SK-N-SH (cell line): ENCODE measurements around the gene PPME1. TPM values are rescaled to one million over a fixed set of nuclear protein-coding genes. Genes with fewer than 3 reads are reported as not detected.

ENCODE experiments used
- CTCF ChIA-PET: fragments of 300-600, 350-600 bp; formaldehyde crosslinking; extraction: SDS; loops from one replicate; lab custom pipeline; 2021; lab: Yijun Ruan, JAX
- POLR2A ChIA-PET: fragments of 350-600 bp; sonication (Branson Sonifier 250); formaldehyde crosslinking; extraction: SDS; loops from one replicate; lab custom pipeline; 2020; ENCODE audit warnings: antibody characterized with exemption, inconsistent platforms; lab: Yijun Ruan, JAX
- DNase-seq: peaks from one replicate; pipeline ENCODE4 v3.0.0; 2012
- H2AFZ ChIP-seq: fragments of 200-600 bp; sonication (generic); 2 replicates; pipeline ENCODE4 v1.8.1; 2016; ENCODE audit warnings: antibody characterized with exemption, mild to moderate bottlenecking, low read depth
- H3F3A ChIP-seq: fragments of 200-600 bp; sonication (generic); replicated peaks from 2 replicates; pipeline ENCODE3; 2016; ENCODE audit warnings: antibody characterized with exemption, mild to moderate bottlenecking; ENCODE audit not compliant: insufficient read depth
- H3K27ac ChIP-seq, 2 experiments: fragments of 200-500 bp in 1 of 2; fragments of 200-600 bp in 1 of 2; sonication (Bioruptor generic) in 1 of 2; sonication (generic), shearing (Covaris generic) in 1 of 2; 2 replicates each; pipeline versions ENCODE4 v1.5.1 to v1.6.1; 2014 to 2016; ENCODE audit warnings: low read depth in 2 of 2, inconsistent platforms in 1 of 2, low read length in 1 of 2, mild to moderate bottlenecking in 1 of 2, mixed read lengths in 1 of 2
- H3K27me3 ChIP-seq: fragments of 200-600 bp; sonication (generic), shearing (Covaris generic); 2 replicates; pipeline ENCODE4 v1.6.1; 2016; ENCODE audit warnings: mixed run types; ENCODE audit not compliant: insufficient read depth
- H3K36me3 ChIP-seq, 2 experiments: fragments of 200-500 bp in 1 of 2; fragments of 200-600 bp in 1 of 2; sonication (Bioruptor generic) in 1 of 2; sonication (generic) in 1 of 2; replicated peaks in 1 of 2; 2 replicates each; pipeline versions ENCODE3 to v1.5.1; 2014 to 2016; ENCODE audit warnings: low read length in 1 of 2, mild to moderate bottlenecking in 1 of 2; ENCODE audit not compliant: insufficient read depth in 2 of 2, control insufficient read depth in 1 of 2
- H3K4me1 ChIP-seq, 2 experiments: fragments of 200-500 bp in 1 of 2; fragments of 200-600 bp in 1 of 2; sonication (Bioruptor generic) in 1 of 2; sonication (generic), shearing (Covaris generic) in 1 of 2; 2 replicates each; pipeline versions ENCODE4 v1.5.1 to v1.6.1; 2014 to 2016; ENCODE audit warnings: low read depth in 1 of 2, low read length in 1 of 2, mixed run types in 1 of 2; ENCODE audit not compliant: insufficient read depth in 2 of 2, control insufficient read depth in 1 of 2
- H3K4me2 ChIP-seq: fragments of 200-600 bp; sonication (generic), shearing (Covaris generic); 2 replicates; pipeline ENCODE4 v1.6.1; 2017; ENCODE audit warnings: mixed run types
- H3K4me3 ChIP-seq, 2 experiments: fragments of 200-500 bp in 1 of 2; fragments of 200-600 bp in 1 of 2; sonication (Bioruptor generic) in 1 of 2; sonication (generic), shearing (Covaris generic) in 1 of 2; 2 replicates each; pipeline versions ENCODE4 v1.5.1 to v1.8.1; 2014 to 2016; ENCODE audit warnings: low read depth in 2 of 2, inconsistent platforms in 1 of 2, low read length in 1 of 2, mild to moderate bottlenecking in 1 of 2, mixed read lengths in 1 of 2, moderate library complexity in 1 of 2
- H3K79me2 ChIP-seq: fragments of 200-600 bp; sonication (generic); 2 replicates; pipeline ENCODE4 v1.8.1; 2017; ENCODE audit warnings: mild to moderate bottlenecking; ENCODE audit not compliant: insufficient read depth
- H3K9ac ChIP-seq: fragments of 200-600 bp; sonication (generic); 2 replicates; pipeline ENCODE4 v1.6.1; 2017; ENCODE audit warnings: mixed run types
- H3K9me2 ChIP-seq: fragments of 200-600 bp; sonication (generic); 2 replicates; pipeline ENCODE4 v1.6.1; 2017; ENCODE audit warnings: mixed run types
- H3K9me3 ChIP-seq: fragments of 200-600 bp; sonication (generic); 2 replicates; pipeline ENCODE4 v1.6.1; 2017; ENCODE audit warnings: mixed run types, mild to moderate bottlenecking, moderate library complexity
- H4K20me1 ChIP-seq: fragments of 200-600 bp; sonication (generic); 2 replicates; pipeline ENCODE4 v1.6.1; 2017; ENCODE audit warnings: mild to moderate bottlenecking, mixed run types; ENCODE audit not compliant: insufficient read depth
- CHD2 ChIP-seq: fragments of 150-350 bp; IDR thresholded peaks from 2 replicates; pipeline ENCODE4 v1.6.1; 2018; ENCODE audit warnings: low read length; ENCODE audit not compliant: partially characterized antibody
- ELF1 ChIP-seq: IDR thresholded peaks from 2 replicates; pipeline ENCODE4 v1.4.0; 2012
- EP300 ChIP-seq, 2 experiments: IDR thresholded peaks; 2 replicates each; pipeline versions ENCODE4 v1.4.0 to v1.6.1; 2012; ENCODE audit warnings: borderline replicate concordance in 1 of 2, low read depth in 1 of 2, low read length in 1 of 2
- FOSL2 ChIP-seq: IDR thresholded peaks from 2 replicates; pipeline ENCODE4 v1.4.0; 2012; ENCODE audit warnings: low read depth, mild to moderate bottlenecking, moderate library complexity, borderline replicate concordance
- NFIC ChIP-seq: IDR thresholded peaks from 2 replicates; pipeline ENCODE4 v1.4.0; 2012; ENCODE audit warnings: borderline replicate concordance
- NRF1 ChIP-seq: IDR thresholded peaks from 2 replicates; pipeline ENCODE4 v1.6.1; 2012; ENCODE audit warnings: low read depth, mild to moderate bottlenecking, low read length
- POLR2AphosphoS5 ChIP-seq: IDR thresholded peaks from 2 replicates; pipeline ENCODE4 v1.6.1; 2012; ENCODE audit warnings: low read depth, low read length
- TAF1 ChIP-seq: IDR thresholded peaks from 2 replicates; pipeline ENCODE4 v1.6.1; 2012; ENCODE audit warnings: low read depth, mild to moderate bottlenecking, low read length, moderate library complexity, borderline replicate concordance
- WGBS: methylation state at CpG from one replicate; pipeline ENCODE4 v1.1.6; 2017; ENCODE audit warnings: low lambda C conversion rate; 5-methylcytosine and 5-hydroxymethylcytosine counted together
- polyA plus RNA-seq, 3 experiments: library from polyadenylated mRNA; depleted of rRNA; stranded (reverse); fragments of >200 nt; gene quantifications; 2 replicates each; pipeline ENCODE4 v1.2.3, GENCODE V29; 2012
- TF ChIP-seq, protein P1 (sequence below): IDR thresholded peaks from 2 replicates; pipeline ENCODE4 v1.4.0; 2012; ENCODE audit warnings: low read depth, borderline replicate concordance
- TF ChIP-seq, protein P2 (sequence below): IDR thresholded peaks from 2 replicates; pipeline ENCODE4 v1.4.0; 2012; ENCODE audit warnings: low read depth

Gene PPME1
- polyA plus RNA-seq, 1 of the 3 experiments (the other 2 are of a cell fraction): 107 TPM

DNA sequence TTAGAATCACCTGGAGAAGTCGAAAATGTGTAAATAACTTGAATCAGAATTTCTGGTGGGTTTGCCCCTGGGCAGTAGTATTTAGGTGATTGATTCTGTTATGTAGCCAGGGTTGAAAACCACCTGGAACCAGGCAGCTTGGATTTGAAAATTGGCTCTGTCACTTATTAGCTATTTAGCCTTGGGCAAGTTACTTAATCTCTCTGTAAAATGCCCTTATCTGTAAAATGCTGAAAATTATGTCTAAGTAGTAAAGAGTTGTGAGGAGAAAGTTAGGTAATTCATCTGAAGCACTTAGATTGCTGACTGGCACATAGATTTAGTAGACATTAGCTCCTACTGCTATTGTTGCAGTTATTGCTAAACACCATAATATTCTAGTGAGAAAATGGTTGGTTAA, 49.3 kb downstream of the PPME1 start (continued):
- TF ChIP-seq EP300 (IDR thresholded peaks at IDR 0.05; ENCODE audit: borderline replicate concordance in 1 of 2, low read depth in 1 of 2, low read length in 1 of 2) (peak in 1 of 2 experiments; percentile 84; a peak in 1 of 4 replicates), FOSL2 (no peak), TAF1 (no peak), CHD2 (peak; percentile 66), NRF1 (no peak), ELF1 (no peak), POLR2AphosphoS5 (no peak)
- TF ChIP-seq, protein P1, sequence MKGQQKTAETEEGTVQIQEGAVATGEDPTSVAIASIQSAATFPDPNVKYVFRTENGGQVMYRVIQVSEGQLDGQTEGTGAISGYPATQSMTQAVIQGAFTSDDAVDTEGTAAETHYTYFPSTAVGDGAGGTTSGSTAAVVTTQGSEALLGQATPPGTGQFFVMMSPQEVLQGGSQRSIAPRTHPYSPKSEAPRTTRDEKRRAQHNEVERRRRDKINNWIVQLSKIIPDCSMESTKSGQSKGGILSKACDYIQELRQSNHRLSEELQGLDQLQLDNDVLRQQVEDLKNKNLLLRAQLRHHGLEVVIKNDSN: no peak
- TF ChIP-seq, protein P2, sequence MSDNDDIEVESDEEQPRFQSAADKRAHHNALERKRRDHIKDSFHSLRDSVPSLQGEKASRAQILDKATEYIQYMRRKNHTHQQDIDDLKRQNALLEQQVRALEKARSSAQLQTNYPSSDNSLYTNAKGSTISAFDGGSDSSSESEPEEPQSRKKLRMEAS: no peak

DNA sequence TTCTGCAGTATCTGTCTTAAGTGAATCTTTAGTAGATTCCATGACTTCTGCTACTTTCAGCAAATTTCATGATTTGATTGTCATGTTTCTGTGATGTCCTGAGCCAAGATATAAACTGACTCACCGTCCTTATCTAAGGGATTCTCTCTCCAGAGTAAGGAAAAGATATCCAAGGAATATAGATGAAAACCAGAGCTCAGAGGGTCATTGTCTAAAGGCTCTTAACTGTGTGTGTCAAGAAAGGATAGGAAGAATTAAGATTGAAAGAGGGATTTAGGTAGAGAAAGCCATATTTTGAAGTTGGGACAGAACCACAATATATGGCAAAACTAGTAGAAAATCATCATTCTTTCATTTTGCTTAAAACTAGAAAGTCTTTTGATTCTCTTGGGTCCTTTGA, 50.7 kb downstream of the PPME1 start:
- Histone ChIP-seq H3K4me2 (no peak overlapping the region), H3K36me3 (peaks cover 13 to 16% of the 10 kb centered on the region in 2 experiments), H3K27ac (no peak overlapping the region; a peak in 1 of 4 replicates), H3K4me1 (peaks cover 0 to 9% of the 10 kb centered on the region in 2 experiments; a peak in 1 of 4 replicates), H2AFZ (no peak overlapping the region), H3K9ac (no peak overlapping the region), H3K4me3 (no peak overlapping the region), H3K9me2 (no peaks in the 10 kb centered on the region), H3K79me2 (0 out of 2 replicates have a peak, but pooled peaks cover 10% of the 10 kb centered on the region), H4K20me1 (no peaks in the 10 kb centered on the region), H3K9me3 (no peaks in the 10 kb centered on the region), H3F3A (peaks cover 8% of the 10 kb centered on the region), H3K27me3 (no peaks in the 10 kb centered on the region)
- ChIA-PET CTCF (interaction anchor here (2.2 kb wide), 1 partner anchor 13 kb away, joined by 4 read pairs; no protein-coding TSS in a partner anchor), POLR2A (no interaction called here)
- no peak for DNase-seq
- TF ChIP-seq, protein P2: no peak
- no peak for TF ChIP-seq NFIC
- 68% methylated on average over 1 of the region's 1 CpG for WGBS

DNA sequence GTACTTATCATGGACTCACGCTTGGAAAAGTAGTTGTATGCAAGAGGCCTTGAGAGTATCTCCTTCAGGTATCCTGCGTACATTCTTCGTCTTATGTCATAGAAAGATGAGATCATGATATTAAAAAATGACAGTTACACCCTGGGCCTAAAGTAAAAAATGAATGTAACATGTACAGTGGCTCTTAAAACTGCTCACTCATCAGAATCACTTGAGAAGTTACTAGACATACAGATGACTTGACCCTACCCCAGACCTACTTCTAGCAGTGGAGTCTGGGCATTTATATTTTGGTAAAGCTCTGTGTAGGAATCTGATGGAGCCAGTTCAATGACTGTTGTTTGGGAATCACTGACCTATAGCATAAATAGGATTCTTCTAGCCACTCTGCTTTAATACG, 54.5 kb downstream of the PPME1 start:
- H3K9ac ChIP-seq: no peak overlapping the region
- no peaks in the 10 kb centered on the region for H3K9me2 ChIP-seq
- peaks cover 26 to 45% of the 10 kb centered on the region in 2 experiments for H3K36me3 ChIP-seq
- 97% methylated on average over 4 of the region's 4 CpGs for WGBS
- 0 out of 2 replicates have a peak, but pooled peaks cover 10% of the 10 kb centered on the region for H3K79me2 ChIP-seq
- peaks cover 5% of the 10 kb centered on the region for H3F3A ChIP-seq
- H4K20me1 ChIP-seq: no peaks in the 10 kb centered on the region
- no peak overlapping the region for H3K4me3 ChIP-seq
- no peak for TF ChIP-seq TAF1
- TF ChIP-seq ELF1: no peak
- TF ChIP-seq, all 33 proteins: peak for 0
- no peaks in the 10 kb centered on the region for H3K9me3 ChIP-seq
- no peak overlapping the region for H3K27ac ChIP-seq
- no peaks in the 10 kb centered on the region for H3K27me3 ChIP-seq
- ChIA-PET CTCF (no interaction called here), POLR2A (no interaction called here)
- no peak overlapping the region for H3K4me2 ChIP-seq
- no peak overlapping the region for H2AFZ ChIP-seq
- DNase-seq: no peak
- H3K4me1 ChIP-seq: peaks cover 0 to 9% of the 10 kb centered on the region in 2 experiments; a peak in 1 of 4 replicates
